AG09309 (cell line): ENCODE measurements around the gene REEP3.

Source experiments
- DNase-seq: peaks from one replicate; pipeline ENCODE4 v3.0.0-alpha.2; 2010; ENCODE audit warnings: low read depth
- H3K4me3 ChIP-seq: 2 replicates; pipeline ENCODE4 v1.5.1; 2011; ENCODE audit warnings: mild to moderate bottlenecking, low read depth, low read length, moderate library complexity; ENCODE audit not compliant: control insufficient read depth
- CTCF ChIP-seq: IDR thresholded peaks from 2 replicates; pipeline ENCODE4 v1.5.1; 2011; ENCODE audit warnings: mild to moderate bottlenecking, low read depth, low read length, inconsistent platforms; ENCODE audit not compliant: insufficient read depth, control insufficient read depth; ENCODE audit errors: missing control alignments

REEP3 gene

GRCh38 chr10:63521416-63522276, 445 bp downstream of the REEP3 start:
- no peak for TF ChIP-seq CTCF
- H3K4me3 ChIP-seq = peak overlapping the region; percentile 89
- peak; percentile 13 for DNase-seq

GRCh38 chr10:63522277-63522687, 1.1 kb downstream of the REEP3 start:
- peak overlapping the region; percentile 89 for H3K4me3 ChIP-seq
- DNase-seq = no peak
- TF ChIP-seq CTCF = no peak

- no peak for TF ChIP-seq CTCF
- no peak overlapping the region for H3K4me3 ChIP-seq
- no peak for DNase-seq
Measured at GRCh38 chr10:63522995-63523394, 1.8 kb downstream of the REEP3 start.

GRCh38 chr10:63525021-63525420, 3.8 kb downstream of the REEP3 start:
- no peak for DNase-seq
- no peak for TF ChIP-seq CTCF
- no peak overlapping the region for H3K4me3 ChIP-seq

GRCh38 chr10:63527401-63527800, 6.2 kb downstream of the REEP3 start:
- TF ChIP-seq CTCF = no peak
- H3K4me3 ChIP-seq = no peak overlapping the region
- DNase-seq = no peak

GRCh38 chr10:63528084-63528744, 7.0 kb downstream of the REEP3 start:
- no peak for TF ChIP-seq CTCF
- no peak overlapping the region for H3K4me3 ChIP-seq

GRCh38 chr10:63530409-63530808, 9.2 kb downstream of the REEP3 start:
- H3K4me3 ChIP-seq = no peak overlapping the region
- no peak for DNase-seq
- TF ChIP-seq CTCF = no peak

More at GRCh38 chr10:63528084-63528744, 7.0 kb downstream of the REEP3 start:
- DNase-seq = no peak
